ENCODE measurements around the gene RNF151. TPM values are rescaled to one million over a fixed set of nuclear protein-coding genes. Genes with fewer than 3 reads are reported as not detected.

The RNF151 gene
- total RNA-seq, 2 experiments from 2014 or later: not detected

- ChIA-PET CTCF (ENCODE audit: unreplicated experiment) (no interaction called here), POLR2A (interaction anchor here (0.6 to 1.6 kb wide), 10 partner anchors 20 to 1383 kb away, joined by 3 to 11 read pairs (median 4); partner anchors contain the start of genes MSRB1, NUBP2, SPSB3 and SYNGR3)
- BruUV-seq (replicated peaks): no TSS peak
- Histone ChIP-seq H3K9me3 (ENCODE audit: low read length) (no peaks in the 10 kb centered on the region), H4K20me1 (ENCODE audit: insufficient read depth, low read length) (peaks cover 14% of the 10 kb centered on the region), H3K9me2 (ENCODE audit: insufficient read depth, low read length) (no peaks in the 10 kb centered on the region), H3K4me2 (ENCODE audit: low read length) (peak overlapping the region; percentile 96), H3K79me2 (ENCODE audit: insufficient read depth, low read depth, low read length) (peaks cover 60% of the 10 kb centered on the region), H3K36me3 (ENCODE audit: insufficient read depth, low read length) (peaks cover 64% of the 10 kb centered on the region), H3K27ac (ENCODE audit: low read depth, low read length, poor library complexity, severe bottlenecking) (peak overlapping the region; percentile 80), H3K4me1 (ENCODE audit: insufficient read depth, low read length, poor library complexity, severe bottlenecking) (peaks cover 34% of the 10 kb centered on the region), H2AFZ (ENCODE audit: low read length) (no peak overlapping the region), H3K4me3 (ENCODE audit: low read depth, low read length, poor library complexity, severe bottlenecking) (peak overlapping the region; percentile 82)
- intact Hi-C loops (cut with micrococcal nuclease; ENCODE audit: unreplicated experiment): loop anchor here (2.0 kb wide), 1 partner anchor 29 kb away; no protein-coding TSS in a partner anchor
- TF ChIP-seq CTCF (conservative IDR thresholded peaks at IDR 0.05; ENCODE audit: low read length) (peak; percentile 46), EZH2phosphoT487 (IDR thresholded peaks at IDR 0.05; ENCODE audit: borderline replicate concordance, low read depth, low read length) (no peak)
- DNase-seq (ENCODE audit: low spot score): peak; percentile 51
These were observed 2.7 kb upstream of the RNF151 start for GRCh38 chr16:1963806-1964505.

DNA sequence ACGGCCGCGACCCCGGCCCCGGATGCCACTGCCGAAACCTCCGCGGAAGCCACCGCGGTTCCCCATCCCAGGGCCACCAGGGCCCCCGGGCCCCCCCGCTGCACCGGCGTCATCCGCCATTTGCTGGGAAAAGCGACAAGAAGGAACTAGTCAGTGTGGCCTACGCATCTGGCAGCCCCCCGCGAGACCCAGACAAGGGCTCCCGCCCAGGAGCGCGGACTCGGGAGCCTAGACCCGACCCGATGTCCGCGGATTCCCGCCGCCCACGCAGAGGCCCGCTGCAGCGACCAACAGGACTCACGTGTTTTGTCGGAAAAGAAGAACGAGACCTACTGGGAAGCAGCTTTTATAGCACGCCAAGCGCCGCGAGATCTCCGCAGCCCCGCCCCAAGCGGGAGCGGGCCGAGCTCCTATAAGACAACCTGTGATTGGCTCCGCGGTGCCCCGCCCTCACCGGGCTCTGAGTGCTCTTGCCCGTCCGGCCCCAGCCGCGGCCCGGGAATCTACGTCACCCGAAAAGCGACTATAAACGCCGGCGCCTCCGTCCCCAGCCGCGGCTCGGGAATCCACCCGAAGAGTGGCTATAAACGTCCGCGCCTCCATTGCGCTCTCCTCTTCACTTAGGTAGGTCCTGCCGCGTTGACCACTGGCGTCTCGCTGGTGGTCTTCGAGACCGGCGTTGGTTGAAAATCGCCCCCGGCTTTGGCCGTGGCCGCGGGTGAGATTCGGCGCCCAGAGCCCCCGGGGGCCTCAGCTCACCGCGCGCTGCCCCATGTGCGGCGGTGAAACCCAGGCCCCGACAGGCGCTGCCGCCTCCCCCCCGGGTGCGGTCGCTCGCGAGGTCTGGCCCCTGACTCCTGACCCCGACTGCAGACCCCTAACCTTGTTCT is 1.9 kb upstream of the RNF151 start, which contains the start of gene RPS2:
Gene RPS2 (minus strand): TSS at position 321 of the 890 bp plus-strand sequence. CDS start 201 bp downstream, at position 120.
- TF ChIP-seq CTCF (conservative IDR thresholded peaks at IDR 0.05; ENCODE audit: low read length) (0 out of 2 replicates have a peak, but pooled peaks have one; percentile 34), EZH2phosphoT487 (IDR thresholded peaks at IDR 0.05; ENCODE audit: borderline replicate concordance, low read depth, low read length) (no peak)
- Histone ChIP-seq H3K36me3 (ENCODE audit: insufficient read depth, low read length) (peaks cover 64% of the 10 kb centered on the region), H3K79me2 (ENCODE audit: insufficient read depth, low read depth, low read length) (peaks cover 56% of the 10 kb centered on the region), H3K4me3 (ENCODE audit: low read depth, low read length, poor library complexity, severe bottlenecking) (peak within 1 kb of the TSS; percentile 82), H2AFZ (ENCODE audit: low read length) (peak within 1 kb of the TSS; percentile 6; the same call in 1 of the 2 replicates), H3K27ac (ENCODE audit: low read depth, low read length, poor library complexity, severe bottlenecking) (peak within 1 kb of the TSS; percentile 80), H3K4me1 (ENCODE audit: insufficient read depth, low read length, poor library complexity, severe bottlenecking) (peaks cover 32% of the 10 kb centered on the region), H4K20me1 (ENCODE audit: insufficient read depth, low read length) (peaks cover 14% of the 10 kb centered on the region), H3K4me2 (ENCODE audit: low read length) (peak within 1 kb of the TSS; percentile 96), H3K9me3 (ENCODE audit: low read length) (no peaks in the 10 kb centered on the region), H3K9me2 (ENCODE audit: insufficient read depth, low read length) (no peaks in the 10 kb centered on the region)
- intact Hi-C loops (cut with micrococcal nuclease; ENCODE audit: unreplicated experiment): loop anchor here (2.0 kb wide), 1 partner anchor 28 kb away; no protein-coding TSS in a partner anchor
- no TSS peak for BruUV-seq (replicated peaks)
- ChIA-PET CTCF (ENCODE audit: unreplicated experiment) (interaction anchor here (0.6 kb wide), 1 partner anchor 58 kb away, joined by 3 read pairs; no protein-coding TSS in a partner anchor), POLR2A (interaction anchor here (0.6 to 1.6 kb wide), 8 partner anchors 21 to 1384 kb away, joined by 3 to 11 read pairs (median 5); partner anchors contain the start of genes MSRB1, NUBP2, SPSB3 and SYNGR3)
- peak; percentile 99 for DNase-seq (ENCODE audit: low spot score)

Data from OCI-LY7 (cell line).